Measurements from ENCODE around the gene NRG3.
A peak's percentile ranks its signal among the peaks of the same experiment; 100 is the strongest.

The NRG3 gene

DNA sequence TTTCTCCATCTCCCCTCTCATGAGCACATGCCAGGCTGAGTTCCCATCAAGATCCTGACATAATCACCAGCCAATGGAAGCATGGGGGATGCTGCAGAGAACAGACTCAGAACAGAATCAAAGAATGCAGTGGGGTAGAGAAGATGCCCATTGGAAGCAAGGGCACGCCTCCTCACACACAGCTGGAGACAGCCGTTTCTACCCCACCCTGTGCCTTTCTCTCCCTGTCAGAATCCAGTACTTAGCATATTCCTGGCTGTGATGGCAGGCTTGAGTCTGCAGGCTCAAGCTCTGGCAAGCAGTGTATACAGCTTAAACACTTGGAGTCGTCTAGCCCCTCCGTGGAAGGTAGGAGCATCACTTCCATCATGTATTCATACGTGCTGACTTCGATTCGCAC lies 867.9 kb downstream of the NRG3 start:
- no peak for DNase-seq

DNA sequence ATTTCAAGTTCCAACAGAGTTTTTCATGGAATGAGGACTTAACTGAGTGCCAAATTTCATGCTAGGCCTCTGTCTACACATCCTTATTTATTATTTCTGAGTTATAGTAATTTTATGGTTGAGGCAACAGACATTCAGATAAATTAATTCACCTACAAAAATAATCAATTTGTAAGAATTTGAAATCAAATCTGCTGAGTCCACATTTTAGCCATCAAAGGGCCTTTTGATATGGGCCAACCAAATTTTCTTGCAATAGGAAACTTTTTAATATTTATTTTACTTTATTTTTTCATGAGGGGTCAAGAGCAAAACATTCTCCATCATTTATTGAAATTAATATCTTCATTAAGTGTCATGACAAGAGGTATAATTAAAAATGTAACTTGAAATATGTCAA lies 875.5 kb downstream of the NRG3 start:
- no peak for DNase-seq

DNA sequence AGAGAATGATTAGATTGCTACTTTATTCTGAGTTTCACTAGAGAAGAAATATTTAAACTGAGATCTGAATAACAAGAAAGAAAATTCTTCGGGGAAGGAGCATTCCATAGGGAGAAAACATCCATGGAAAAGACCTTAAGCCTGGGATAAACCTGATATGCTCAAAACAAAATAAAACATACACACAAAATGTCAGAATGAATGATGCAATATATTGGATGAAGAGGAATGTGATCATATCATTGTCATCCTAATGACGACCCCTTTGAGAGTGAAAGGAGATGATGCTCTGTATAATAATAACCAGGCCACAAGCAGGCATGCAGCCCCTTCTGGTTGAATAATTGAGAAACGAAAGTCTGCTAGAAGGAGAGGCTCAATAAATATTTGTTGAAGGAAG lies 882.4 kb downstream of the NRG3 start:
- no peak for DNase-seq

DNA sequence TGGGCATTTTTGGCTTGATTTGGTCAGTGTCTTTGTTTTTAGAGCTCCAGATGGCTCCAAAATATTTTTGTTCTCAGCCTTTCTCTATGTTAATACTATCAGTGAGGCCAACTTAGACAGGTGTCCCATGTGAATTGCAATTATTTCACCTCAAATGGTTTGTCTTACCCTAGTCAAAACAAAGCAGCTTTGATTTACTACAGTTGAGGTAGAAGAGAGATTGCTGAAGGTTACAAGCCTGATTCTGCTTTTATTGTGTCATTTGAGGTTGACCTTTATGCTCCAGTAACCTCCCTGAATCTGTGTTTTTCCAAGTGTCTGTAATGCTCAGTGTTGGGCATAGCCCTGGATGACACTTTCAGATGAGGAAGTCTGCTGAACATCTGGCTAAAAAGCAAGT lies 882.9 kb downstream of the NRG3 start:
- DNase-seq, result no peak

GRCh38 chr10:82759050-82759449 lies 884.1 kb downstream of the NRG3 start:
- DNase-seq, result no peak

DNA sequence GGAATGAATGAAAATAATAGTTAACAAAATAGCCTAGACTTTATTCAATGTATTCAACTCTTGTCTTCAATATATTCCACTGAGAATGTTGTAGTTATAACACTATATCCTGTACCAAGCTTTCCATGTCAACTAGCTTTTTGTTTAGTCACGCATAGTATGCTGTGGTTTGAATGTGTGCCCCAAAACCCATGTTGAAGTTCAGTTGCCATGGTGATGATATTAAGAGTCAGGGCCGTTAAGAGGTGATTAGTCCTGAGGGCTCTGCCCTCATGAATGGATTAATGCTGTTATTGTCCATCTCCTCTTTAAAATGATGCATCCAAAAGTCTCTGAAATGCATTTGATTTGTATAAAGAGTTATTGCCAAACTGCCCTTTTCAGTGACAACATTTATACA lies 887.6 kb downstream of the NRG3 start:
- DNase-seq, result no peak

DNA sequence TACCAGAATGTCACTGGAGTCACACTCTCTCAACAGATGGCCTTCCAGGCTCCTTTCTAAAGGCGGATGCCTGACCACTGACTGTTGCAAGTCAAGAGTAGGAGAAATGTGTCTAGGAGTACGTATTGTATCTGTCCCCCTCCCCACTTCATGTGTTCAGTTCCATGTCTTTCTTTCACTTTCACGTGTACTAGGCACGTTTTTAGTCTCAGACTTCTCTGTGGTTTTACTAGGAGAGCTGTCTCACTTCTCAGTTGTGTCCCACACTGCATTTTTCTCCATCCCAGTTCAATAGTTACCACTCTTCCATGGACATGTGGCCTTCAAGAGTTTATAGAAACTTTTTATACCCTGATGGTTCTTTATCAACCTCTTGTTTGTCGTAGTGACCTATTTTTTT lies 893.0 kb downstream of the NRG3 start:
- DNase-seq, result peak; percentile 7

- no peak for DNase-seq
These were observed 903.9 kb downstream of the NRG3 start for GRCh38 chr10:82778908-82779307.

- DNase-seq, result no peak
These were observed 921.5 kb downstream of the NRG3 start for GRCh38 chr10:82796510-82796909.

GRCh38 chr10:82801289-82801688 lies 926.3 kb downstream of the NRG3 start:
- no peak for DNase-seq

- DNase-seq, result peak; percentile 8
These were observed 936.6 kb downstream of the NRG3 start for GRCh38 chr10:82811621-82812020.

DNA sequence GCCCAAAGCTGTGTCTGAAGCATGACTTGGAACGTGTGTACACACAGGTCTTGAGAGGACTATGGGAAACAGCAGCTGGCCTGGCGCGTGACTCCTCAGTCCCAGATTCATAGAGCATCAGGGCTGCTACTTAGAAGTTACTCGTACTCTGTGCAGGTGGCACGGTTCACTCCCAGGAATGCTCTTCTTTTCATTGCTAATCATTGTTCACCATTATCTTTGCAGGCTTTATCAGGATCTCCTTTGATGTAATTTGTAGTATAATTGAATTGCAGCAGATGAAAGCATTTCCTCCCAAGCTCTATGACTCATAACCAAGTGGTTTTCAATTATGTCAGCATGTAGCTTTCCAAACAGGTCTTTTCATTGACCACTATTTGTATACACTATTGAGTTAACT lies 938.9 kb downstream of the NRG3 start:
- DNase-seq, result no peak

GRCh38 chr10:82814635-82815034 lies 939.6 kb downstream of the NRG3 start:
- no peak for DNase-seq

DNA sequence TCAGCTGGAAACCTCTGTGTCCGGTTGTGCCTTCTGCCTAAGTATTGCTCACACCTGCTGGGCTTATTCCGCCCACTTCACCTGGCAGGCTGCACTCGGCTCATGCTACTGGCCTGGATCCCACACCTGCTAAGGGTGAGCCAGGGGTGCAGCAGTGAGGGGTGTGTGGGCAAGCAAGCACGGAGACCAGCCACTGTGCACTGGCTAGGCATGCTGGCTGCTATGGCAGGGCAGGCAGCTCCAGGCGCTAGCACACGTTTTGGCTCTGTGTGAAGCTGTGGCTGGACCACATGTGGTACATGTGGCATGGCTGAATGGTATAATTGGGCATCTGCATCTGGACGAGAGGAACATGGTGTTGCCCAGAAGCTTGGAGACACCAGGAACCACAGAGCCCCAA lies 940.7 kb downstream of the NRG3 start:
- no peak for DNase-seq

- DNase-seq, result no peak
These were observed 942.9 kb downstream of the NRG3 start for GRCh38 chr10:82817676-82818422.

DNA sequence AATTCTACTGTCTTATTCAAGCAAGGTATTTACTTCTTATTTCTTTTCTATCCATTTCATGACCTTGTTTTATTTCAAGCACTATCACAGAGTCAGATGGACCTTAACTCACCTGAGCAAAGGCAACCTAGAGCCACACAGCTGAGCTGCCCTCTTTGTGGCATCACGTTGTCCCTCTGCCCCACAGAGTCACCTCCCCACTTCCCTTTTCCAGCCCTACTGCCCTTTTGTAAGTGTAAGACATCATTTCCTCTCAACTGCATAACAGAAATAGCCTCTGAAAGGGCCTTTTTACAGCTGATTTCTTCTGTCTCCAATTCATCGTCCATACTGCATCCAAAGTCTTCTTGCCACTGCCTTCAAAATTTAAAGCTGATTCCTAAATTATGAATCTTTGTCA lies 946.0 kb downstream of the NRG3 start:
- DNase-seq, result no peak

GRCh38 chr10:82826132-82826531 lies 951.1 kb downstream of the NRG3 start:
- no peak for DNase-seq

DNA sequence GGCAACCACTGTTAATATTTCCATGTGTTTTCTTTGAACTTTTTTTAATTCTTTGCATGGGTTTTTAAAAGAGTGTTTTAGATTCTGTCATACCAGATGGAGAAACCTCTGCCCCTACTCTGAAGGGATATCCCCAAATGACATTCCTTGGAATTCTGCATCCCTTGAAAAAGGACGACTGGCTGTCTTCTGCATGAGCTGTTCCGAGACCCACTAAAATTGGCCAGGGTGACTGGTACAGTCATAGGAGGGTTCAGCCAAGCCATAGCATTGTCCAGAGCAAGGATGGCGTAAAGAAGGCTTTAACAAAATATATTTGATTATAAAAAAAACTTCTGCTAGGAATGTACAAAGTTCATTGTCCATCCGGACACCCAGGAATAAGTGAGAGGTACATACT lies 952.9 kb downstream of the NRG3 start:
- DNase-seq, result no peak

GRCh38 chr10:82847242-82847641 lies 972.2 kb downstream of the NRG3 start:
- no peak for DNase-seq

DNA sequence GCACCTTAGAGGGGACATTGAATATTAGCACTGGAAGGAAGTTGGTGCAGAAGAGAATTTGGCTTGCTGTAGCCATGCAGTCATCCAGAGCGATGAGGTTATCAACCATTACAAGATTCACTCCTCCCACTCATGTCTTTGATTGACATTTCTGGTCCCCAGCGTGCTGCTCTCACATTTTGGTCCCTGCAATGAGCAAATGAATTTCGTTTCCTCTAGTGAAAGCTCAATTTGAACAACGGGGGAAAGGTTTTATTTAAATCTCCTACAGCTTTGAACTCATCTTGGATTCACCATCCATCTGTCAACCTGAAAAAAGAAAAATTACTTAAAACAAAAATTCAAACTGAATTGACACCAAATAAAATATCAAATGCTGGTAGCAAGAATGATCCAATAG lies 975.2 kb downstream of the NRG3 start:
- DNase-seq, result no peak

DNA sequence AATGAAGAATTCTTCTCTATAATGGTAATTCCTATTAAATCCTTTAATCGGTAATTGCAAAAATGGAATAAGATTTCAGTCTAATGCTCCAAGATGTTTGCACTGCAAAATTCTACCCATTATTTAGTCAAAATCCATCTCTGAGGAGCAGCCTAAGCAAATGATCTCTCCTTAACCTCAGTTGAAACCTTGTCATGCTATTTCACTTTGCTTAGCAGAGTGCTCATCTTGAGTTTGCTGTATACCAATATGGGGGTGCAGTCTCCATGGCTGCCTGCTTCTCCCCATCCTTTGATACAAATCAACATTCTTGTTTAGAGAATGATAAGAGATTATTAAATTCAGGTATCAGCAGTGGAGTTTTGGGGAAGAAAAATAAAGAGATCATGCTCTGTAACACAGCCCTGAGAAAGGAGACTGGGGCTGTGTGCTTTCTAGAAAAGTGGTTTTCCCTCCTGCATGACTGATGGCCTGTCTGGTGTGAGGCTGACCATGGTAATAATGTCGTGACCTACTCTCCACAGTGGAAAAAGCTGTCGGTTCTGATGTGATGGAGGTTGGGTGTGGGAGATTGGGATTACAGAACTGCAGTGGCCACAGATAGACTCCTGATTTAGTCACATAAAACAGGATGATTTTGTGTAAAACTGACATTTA lies 982.1 kb downstream of the NRG3 start:
- no peak for DNase-seq

- no peak for DNase-seq
These were observed 986.9 kb downstream of the NRG3 start for GRCh38 chr10:82861889-82862288.

DNA sequence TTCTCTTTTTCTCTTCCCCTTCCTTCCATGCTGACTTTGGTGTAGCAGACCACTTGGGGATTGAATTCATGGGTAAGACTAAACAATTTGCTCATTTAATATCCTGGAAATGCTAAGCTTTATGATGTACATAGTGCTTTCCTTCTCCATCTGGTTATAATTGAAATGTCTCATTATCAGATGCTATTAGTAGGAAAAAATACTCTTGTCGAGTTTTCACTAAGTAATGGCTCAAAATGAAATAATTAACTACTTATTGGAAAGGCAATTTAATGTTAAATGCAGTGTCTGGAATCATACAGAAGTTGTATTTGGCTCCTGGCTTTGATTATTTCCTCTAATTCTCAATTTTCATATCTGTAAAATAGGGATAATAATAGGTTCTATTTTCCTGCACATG lies 990.4 kb downstream of the NRG3 start:
- no peak for DNase-seq

DNA sequence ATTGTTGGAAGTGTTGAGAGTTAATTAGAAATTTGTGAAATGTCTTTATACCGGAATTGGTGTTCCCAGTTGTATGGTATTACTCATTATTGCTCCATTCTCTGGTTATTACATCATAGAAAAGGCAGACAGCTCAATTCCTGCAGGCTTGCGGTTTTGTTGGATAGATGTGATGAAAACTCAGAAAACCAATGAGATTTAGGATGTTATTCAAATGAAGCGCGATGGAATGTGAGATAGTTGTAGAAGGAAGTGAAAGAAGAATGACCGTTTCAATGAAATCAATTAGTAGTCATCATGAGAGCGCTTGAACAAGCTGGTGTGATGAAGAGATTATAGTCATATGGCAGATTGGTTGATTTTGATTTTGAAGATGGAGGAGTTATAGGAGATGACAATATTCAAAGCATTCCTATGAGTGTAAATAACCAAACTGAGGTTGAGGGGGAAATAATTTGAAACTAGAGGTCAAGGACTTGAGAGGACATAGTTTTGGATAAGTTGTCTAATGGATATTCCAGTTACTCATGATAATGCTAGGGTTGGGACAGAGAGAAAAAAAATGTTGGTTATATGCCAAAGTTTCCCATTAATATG lies 991.5 kb downstream of the NRG3 start:
- DNase-seq, result no peak

- DNase-seq, result no peak
These were observed 992.1 kb downstream of the NRG3 start for GRCh38 chr10:82867056-82867455.

All from activated CD4-positive, alpha-beta T cell treated with anti-CD3 and anti-CD28 coated beads, Interleukin-10, Interleukin-2, amounts not matched to agents 100 ng/mL and 50 ng/mL, durations not matched to agents 16 hours and 8 hours (primary cell).